ENCODE measurements around the gene YPEL2. TPM values are rescaled to one million over a fixed set of nuclear protein-coding genes. Genes with fewer than 3 reads are reported as not detected.
A peak's percentile ranks its signal among the peaks of the same experiment; 100 is the strongest.

YPEL2 gene
- total RNA-seq, 2 donors from 2014 or later, result 23.6 to 44.0 TPM

- Mint-ChIP-seq H3K4me1 (peaks cover 62% of the 10 kb centered on the region), H3K36me3 (ENCODE audit: low read depth) (peaks cover 3% of the 10 kb centered on the region), H3K27ac (peak overlapping the region; percentile 95), H3K27me3 (no peaks in the 10 kb centered on the region), H3K4me3 (no peak overlapping the region)
- ATAC-seq (no peak), DNase-seq (no peak)
- no peaks in the 10 kb centered on the region for H3K9me3 ChIP-seq (ENCODE audit: control insufficient read depth, low read length, poor library complexity, severe bottlenecking)
Observed at GRCh38 chr17:59368218-59368857, 36.9 kb downstream of the YPEL2 start.

DNA sequence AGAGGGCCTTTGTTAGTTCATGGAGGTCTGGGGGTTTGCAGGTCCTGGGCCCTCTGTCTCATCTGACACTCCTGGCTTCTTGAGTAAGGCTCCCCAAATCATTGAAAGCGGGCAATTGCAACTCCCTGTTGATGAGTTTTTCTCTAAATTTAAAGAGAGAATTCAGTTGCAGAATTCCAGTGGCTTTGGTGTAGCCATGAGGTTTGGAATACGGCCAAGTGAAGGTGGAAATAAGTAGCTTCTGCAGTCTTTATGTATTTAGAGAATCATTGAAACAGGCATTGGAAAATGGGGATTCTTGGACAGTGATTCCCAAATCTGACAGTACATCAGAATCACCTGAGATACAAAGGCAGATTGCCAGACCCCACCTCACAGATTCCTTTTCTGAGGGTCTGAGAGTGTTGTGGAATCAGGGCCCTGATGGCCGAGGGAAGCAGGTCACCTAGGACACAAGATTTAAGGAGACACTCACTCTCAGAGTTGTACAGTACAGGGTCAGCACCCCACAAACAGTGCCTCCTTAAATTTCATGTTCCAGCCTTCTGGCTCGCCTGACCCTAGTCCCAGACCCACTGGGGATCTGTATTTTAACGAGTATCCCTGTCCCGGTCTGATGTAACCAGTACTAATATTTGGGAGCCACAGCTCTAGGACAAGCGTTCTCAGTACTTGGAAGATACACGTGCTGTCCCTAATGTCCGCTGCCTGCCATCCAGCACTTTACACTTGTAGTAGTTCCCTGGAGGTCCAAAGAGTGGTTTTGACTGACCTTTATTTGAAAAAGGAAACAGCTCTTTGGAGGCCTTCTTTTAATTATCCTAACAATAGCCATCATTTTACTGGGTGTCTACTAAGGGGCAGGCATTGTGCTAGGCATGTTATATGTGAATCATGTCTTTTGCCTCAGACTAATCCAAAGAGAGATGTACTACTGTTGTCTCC, 37.8 kb downstream of the YPEL2 start:
- Mint-ChIP-seq H3K27ac (peak overlapping the region; percentile 95), H3K27me3 (no peaks in the 10 kb centered on the region), H3K4me3 (no peak overlapping the region), H3K4me1 (peaks cover 61% of the 10 kb centered on the region), H3K36me3 (ENCODE audit: low read depth) (no peaks in the 10 kb centered on the region)
- no peak for ATAC-seq
- no peak for DNase-seq
- H3K9me3 ChIP-seq (ENCODE audit: control insufficient read depth, low read length, poor library complexity, severe bottlenecking), result no peaks in the 10 kb centered on the region

DNA sequence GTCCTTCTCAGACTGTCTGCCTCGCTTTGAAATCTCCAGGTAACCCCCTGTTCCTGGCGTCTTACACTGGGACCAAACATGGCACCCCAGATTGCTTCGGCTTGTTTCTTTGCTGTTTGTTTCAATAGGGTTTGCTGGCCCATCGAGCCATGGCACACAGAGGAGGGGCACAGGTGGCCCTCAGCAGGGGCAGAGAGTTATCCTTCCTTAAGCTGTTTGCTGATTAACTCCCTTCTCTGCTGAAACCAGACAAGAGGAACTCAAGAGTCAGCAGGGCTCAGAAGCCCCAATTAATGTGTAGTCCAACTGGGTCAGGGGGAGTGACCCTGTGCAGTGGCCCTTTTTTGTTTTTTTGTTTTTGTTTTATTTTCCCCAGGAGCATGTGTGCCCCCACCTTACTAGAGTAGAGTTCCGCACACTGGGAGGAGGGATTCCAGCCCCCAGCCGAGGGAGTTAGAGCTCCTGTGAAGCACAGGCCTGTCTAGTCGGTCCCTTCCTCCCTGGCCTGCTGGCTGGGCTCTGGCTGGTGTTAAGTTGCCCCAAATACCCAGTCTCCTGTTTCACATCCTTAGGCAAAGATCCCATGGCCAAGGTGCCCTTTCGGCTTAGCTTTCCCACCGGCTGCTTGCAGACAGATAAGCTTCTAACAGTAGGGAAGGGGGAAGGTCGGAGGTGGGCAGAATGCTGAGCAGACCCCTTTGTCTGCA, 39.3 kb downstream of the YPEL2 start:
- Mint-ChIP-seq H3K4me3 (peak overlapping the region; percentile 36), H3K27ac (peak overlapping the region; percentile 75), H3K36me3 (ENCODE audit: low read depth) (no peaks in the 10 kb centered on the region), H3K27me3 (no peaks in the 10 kb centered on the region), H3K4me1 (peaks cover 59% of the 10 kb centered on the region)
- no peak for DNase-seq
- H3K9me3 ChIP-seq (ENCODE audit: control insufficient read depth, low read length, poor library complexity, severe bottlenecking), result no peaks in the 10 kb centered on the region
- ATAC-seq, result no peak

DNA sequence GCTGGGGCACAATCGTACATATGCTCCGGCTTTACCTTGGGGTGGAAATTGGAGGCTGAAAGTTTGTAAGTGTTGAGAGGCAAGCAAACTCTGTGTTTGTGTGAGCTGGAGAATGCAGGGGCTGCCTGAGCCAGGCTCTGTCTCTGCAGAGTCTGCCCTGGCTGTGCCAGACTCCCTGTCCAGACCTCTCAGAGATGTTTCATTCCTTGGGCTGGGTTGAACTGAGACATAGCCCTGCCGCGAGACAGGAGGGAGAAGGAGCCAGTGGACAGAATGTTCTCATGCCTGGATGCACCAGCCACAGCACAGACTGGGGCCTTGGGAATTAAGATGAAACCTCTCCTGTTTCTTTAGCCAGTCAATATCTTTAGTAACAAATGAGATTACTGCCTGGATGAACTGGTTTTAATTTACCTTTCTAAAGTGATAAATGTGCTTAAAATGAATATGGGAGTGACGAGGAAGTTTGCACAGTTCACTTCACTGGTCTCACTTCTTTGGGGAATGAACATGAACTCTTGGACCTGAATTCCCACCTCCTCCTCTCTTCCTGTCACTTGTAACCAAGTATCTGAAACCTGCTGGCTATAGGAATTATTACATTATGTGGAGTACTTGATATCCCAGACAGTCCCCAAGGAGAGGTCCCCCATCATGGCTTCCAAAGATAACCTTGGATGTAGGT, 40.1 kb downstream of the YPEL2 start:
- Mint-ChIP-seq H3K36me3 (ENCODE audit: low read depth) (no peaks in the 10 kb centered on the region), H3K4me3 (no peak overlapping the region), H3K4me1 (peaks cover 59% of the 10 kb centered on the region), H3K27me3 (no peaks in the 10 kb centered on the region), H3K27ac (peak overlapping the region; percentile 75)
- no peaks in the 10 kb centered on the region for H3K9me3 ChIP-seq (ENCODE audit: control insufficient read depth, low read length, poor library complexity, severe bottlenecking)
- no peak for ATAC-seq
- no peak for DNase-seq

GRCh38 chr17:59372138-59372751, 40.8 kb downstream of the YPEL2 start:
- H3K9me3 ChIP-seq (ENCODE audit: control insufficient read depth, low read length, poor library complexity, severe bottlenecking), result no peaks in the 10 kb centered on the region
- ATAC-seq (no peak), DNase-seq (no peak)
- H3K27me3 Mint-ChIP-seq, result no peaks in the 10 kb centered on the region
- peaks cover 56% of the 10 kb centered on the region for H3K4me1 Mint-ChIP-seq
- H3K36me3 Mint-ChIP-seq (ENCODE audit: low read depth), result no peaks in the 10 kb centered on the region
- H3K4me3 Mint-ChIP-seq, result peak overlapping the region; percentile 43
- peak overlapping the region; percentile 75 for H3K27ac Mint-ChIP-seq

- Mint-ChIP-seq H3K4me1 (peaks cover 50% of the 10 kb centered on the region), H3K27me3 (no peaks in the 10 kb centered on the region), H3K4me3 (peak overlapping the region; percentile 59), H3K27ac (peak overlapping the region; percentile 86), H3K36me3 (ENCODE audit: low read depth) (no peaks in the 10 kb centered on the region)
- ATAC-seq, result peak; percentile 62
- no peak for DNase-seq
- no peaks in the 10 kb centered on the region for H3K9me3 ChIP-seq (ENCODE audit: control insufficient read depth, low read length, poor library complexity, severe bottlenecking)
Observed at GRCh38 chr17:59373882-59374495, 42.5 kb downstream of the YPEL2 start.

GRCh38 chr17:59374612-59375011, 43.2 kb downstream of the YPEL2 start:
- peak overlapping the region; percentile 37 for H3K4me3 Mint-ChIP-seq
- H3K27ac Mint-ChIP-seq, result peak overlapping the region; percentile 86
- no peaks in the 10 kb centered on the region for H3K27me3 Mint-ChIP-seq
- H3K36me3 Mint-ChIP-seq (ENCODE audit: low read depth), result no peaks in the 10 kb centered on the region
- H3K9me3 ChIP-seq (ENCODE audit: control insufficient read depth, low read length, poor library complexity, severe bottlenecking), result no peaks in the 10 kb centered on the region
- peaks cover 52% of the 10 kb centered on the region for H3K4me1 Mint-ChIP-seq
- DNase-seq (no peak), ATAC-seq (no peak)

DNA sequence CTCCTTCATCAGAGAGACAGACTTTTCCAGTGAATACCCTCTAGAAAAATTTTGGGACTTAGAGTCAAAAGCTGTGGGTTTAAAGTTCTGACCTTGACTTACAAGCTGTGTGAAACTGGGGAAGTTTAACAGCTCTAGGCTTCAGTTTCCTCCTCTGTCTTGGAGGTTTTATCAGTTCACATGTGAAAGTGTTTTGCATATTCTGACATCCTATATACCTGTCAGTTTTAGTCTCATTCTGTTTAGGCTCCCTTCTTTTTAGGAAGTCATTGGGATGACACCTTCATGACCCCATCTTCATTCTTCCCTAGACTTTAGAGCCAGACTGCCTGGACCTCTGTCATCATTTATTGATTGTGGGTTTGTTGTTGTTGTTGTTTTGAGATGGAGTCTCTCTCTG, 44.4 kb downstream of the YPEL2 start:
- H3K9me3 ChIP-seq (ENCODE audit: control insufficient read depth, low read length, poor library complexity, severe bottlenecking), result no peaks in the 10 kb centered on the region
- H3K4me1 Mint-ChIP-seq, result peaks cover 52% of the 10 kb centered on the region
- no peak overlapping the region for H3K27ac Mint-ChIP-seq
- ATAC-seq, result no peak
- H3K4me3 Mint-ChIP-seq, result no peak overlapping the region
- no peaks in the 10 kb centered on the region for H3K27me3 Mint-ChIP-seq
- no peak for DNase-seq
- no peaks in the 10 kb centered on the region for H3K36me3 Mint-ChIP-seq (ENCODE audit: low read depth)

DNA sequence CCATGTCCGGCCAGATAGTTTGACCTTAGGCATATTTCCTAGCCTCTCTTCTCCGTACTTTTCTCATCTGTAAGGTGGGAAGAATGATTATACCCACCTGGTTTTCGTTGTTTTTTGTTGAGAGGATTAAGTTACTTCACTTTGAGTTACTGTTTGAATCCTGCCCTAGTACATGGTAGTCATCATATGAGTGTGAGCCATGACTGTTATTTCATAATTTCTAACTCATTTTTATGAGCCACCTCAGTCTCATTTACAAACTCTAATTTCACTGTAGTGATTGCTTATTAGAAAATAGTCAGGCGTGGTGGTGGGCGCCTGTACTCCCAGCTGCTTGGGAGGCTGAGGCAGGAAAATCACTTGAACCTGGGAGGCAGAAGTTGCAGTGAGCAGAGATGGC, 45.1 kb downstream of the YPEL2 start:
- no peaks in the 10 kb centered on the region for H3K36me3 Mint-ChIP-seq (ENCODE audit: low read depth)
- H3K27me3 Mint-ChIP-seq, result no peaks in the 10 kb centered on the region
- no peak overlapping the region for H3K27ac Mint-ChIP-seq
- DNase-seq (no peak), ATAC-seq (no peak)
- no peak overlapping the region for H3K4me3 Mint-ChIP-seq
- peaks cover 46% of the 10 kb centered on the region for H3K4me1 Mint-ChIP-seq
- H3K9me3 ChIP-seq (ENCODE audit: control insufficient read depth, low read length, poor library complexity, severe bottlenecking), result no peaks in the 10 kb centered on the region

- Mint-ChIP-seq H3K36me3 (ENCODE audit: low read depth) (no peaks in the 10 kb centered on the region), H3K27me3 (no peaks in the 10 kb centered on the region), H3K27ac (no peak overlapping the region), H3K4me3 (no peak overlapping the region), H3K4me1 (peaks cover 40% of the 10 kb centered on the region)
- no peak for ATAC-seq
- DNase-seq, result no peak
- H3K9me3 ChIP-seq (ENCODE audit: control insufficient read depth, low read length, poor library complexity, severe bottlenecking), result no peaks in the 10 kb centered on the region
Observed at GRCh38 chr17:59377410-59377809, 46.0 kb downstream of the YPEL2 start.

GRCh38 chr17:59378675-59379074, 47.2 kb downstream of the YPEL2 start:
- Mint-ChIP-seq H3K4me1 (peaks cover 30% of the 10 kb centered on the region), H3K27me3 (no peaks in the 10 kb centered on the region), H3K27ac (peak overlapping the region; percentile 27), H3K36me3 (ENCODE audit: low read depth) (no peaks in the 10 kb centered on the region), H3K4me3 (no peak overlapping the region)
- ATAC-seq (no peak), DNase-seq (no peak)
- no peaks in the 10 kb centered on the region for H3K9me3 ChIP-seq (ENCODE audit: control insufficient read depth, low read length, poor library complexity, severe bottlenecking)

DNA sequence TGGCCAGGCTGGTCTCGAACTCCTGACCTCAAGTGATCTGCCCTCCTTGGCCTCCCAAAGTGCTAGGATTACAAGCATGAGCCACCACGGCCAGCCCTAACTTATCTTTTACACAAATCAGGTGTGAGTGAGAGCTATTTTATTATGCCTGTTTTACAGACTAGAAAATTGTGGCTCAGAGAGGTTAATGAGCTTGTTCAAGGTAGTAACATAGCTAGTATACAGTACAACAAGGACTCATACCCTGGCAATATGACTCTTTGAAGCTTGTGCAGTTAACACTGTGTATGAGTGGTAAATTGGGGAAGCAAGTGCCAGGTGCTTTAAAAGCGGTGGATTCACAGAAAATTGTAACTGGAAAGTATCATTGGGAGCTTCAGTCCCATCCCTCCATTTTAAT, 49.0 kb downstream of the YPEL2 start:
- DNase-seq, result no peak
- H3K4me1 Mint-ChIP-seq, result peaks cover 23% of the 10 kb centered on the region
- H3K27me3 Mint-ChIP-seq, result no peaks in the 10 kb centered on the region
- H3K4me3 Mint-ChIP-seq, result no peak overlapping the region
- H3K27ac Mint-ChIP-seq, result no peak overlapping the region
- H3K36me3 Mint-ChIP-seq (ENCODE audit: low read depth), result no peaks in the 10 kb centered on the region
- no peaks in the 10 kb centered on the region for H3K9me3 ChIP-seq (ENCODE audit: control insufficient read depth, low read length, poor library complexity, severe bottlenecking)
- ATAC-seq, result no peak

Measured in T-helper 17 cell (primary cell).